IMR-90 (cell line): ENCODE data around the gene PAK6.

Experiments used
- BHLHE40 ChIP-seq: fragments of 150-350 bp; IDR thresholded peaks from 2 replicates; pipeline ENCODE4 v1.6.1; 2016; ENCODE audit warnings: mild to moderate bottlenecking, low read depth, low read length
- CEBPB ChIP-seq: IDR thresholded peaks from 2 replicates; pipeline ENCODE4 v1.6.1; 2012; ENCODE audit warnings: low read depth, low read length, improper control_type of control experiment
- CHD1 ChIP-seq: IDR thresholded peaks from 2 replicates; pipeline ENCODE4 v1.6.1; 2012; ENCODE audit warnings: low read depth, low read length, improper control_type of control experiment
- CTCF ChIP-seq: conservative IDR thresholded peaks from 2 replicates; pipeline ENCODE4 v1.5.1; 2012; ENCODE audit warnings: mild to moderate bottlenecking, low read depth, low read length, improper control_type of control experiment
- ELK1 ChIP-seq: fragments of 150-350 bp; IDR thresholded peaks from 2 replicates; pipeline ENCODE4 v1.6.1; 2016; ENCODE audit warnings: low read depth, mild to moderate bottlenecking, low read length, moderate library complexity, borderline replicate concordance
- MAZ ChIP-seq: IDR thresholded peaks from 2 replicates; pipeline ENCODE4 v1.6.1; 2012; ENCODE audit warnings: low read depth, mild to moderate bottlenecking, low read length, improper control_type of control experiment, moderate library complexity, borderline replicate concordance
- MXI1 ChIP-seq: IDR thresholded peaks from 2 replicates; pipeline ENCODE4 v1.6.1; 2012; ENCODE audit warnings: low read depth, mild to moderate bottlenecking, low read length, moderate library complexity, borderline replicate concordance
- POLR2A ChIP-seq: IDR thresholded peaks from 2 replicates; pipeline ENCODE4 v1.6.1; 2012; ENCODE audit warnings: mild to moderate bottlenecking, low read depth, low read length
- RAD21 ChIP-seq: IDR thresholded peaks from 2 replicates; pipeline ENCODE4 v1.6.1; 2012; ENCODE audit warnings: low read length, improper control_type of control experiment
- RCOR1 ChIP-seq: IDR thresholded peaks from 2 replicates; pipeline ENCODE4 v1.6.1; 2012; ENCODE audit warnings: mild to moderate bottlenecking, low read length, improper control_type of control experiment; ENCODE audit not compliant: insufficient replicate concordance
- RFX5 ChIP-seq: IDR thresholded peaks from 2 replicates; pipeline ENCODE4 v1.8.0; 2012; ENCODE audit warnings: low read depth, mild to moderate bottlenecking, low read length, moderate library complexity
- SMC3 ChIP-seq: fragments of 150-350 bp; IDR thresholded peaks from 2 replicates; pipeline ENCODE4 v1.6.1; 2016; ENCODE audit warnings: low read depth, mild to moderate bottlenecking, antibody characterized with exemption, low read length, moderate library complexity
- USF2 ChIP-seq: fragments of 150-350 bp; IDR thresholded peaks from 2 replicates; pipeline ENCODE4 v1.6.1; 2017; ENCODE audit warnings: mild to moderate bottlenecking, antibody characterized with exemption, low read length, low read depth

GRCh38 chr15:40243126-40243810 lies 4.4 kb downstream of the PAK6 start:
- no peak for TF ChIP-seq CTCF
- no peak for TF ChIP-seq ELK1
- TF ChIP-seq MAZ, result no peak
- TF ChIP-seq SMC3, result no peak
- TF ChIP-seq POLR2A, result no peak
- TF ChIP-seq USF2, result no peak
- no peak for TF ChIP-seq RCOR1
- TF ChIP-seq RAD21, result no peak
- TF ChIP-seq RFX5, result no peak
- no peak for TF ChIP-seq CEBPB
- no peak for TF ChIP-seq BHLHE40
- TF ChIP-seq MXI1, result no peak
- TF ChIP-seq CHD1, result no peak
